Skin of body (tissue), 2 donors: ENCODE data around the gene NUAK1. TPM values are rescaled to one million over a fixed set of nuclear protein-coding genes. Genes with fewer than 3 reads are reported as not detected.

Experiments
- DNase-seq: peaks from one replicate; lab custom pipeline; 2025; lab: John Stamatoyannopoulos, UW
- total RNA-seq: library from RNA; depleted of rRNA; stranded (reverse); fragments of >200 nt; gene quantifications from one replicate; pipeline ENCODE4 v1.2.3, GENCODE V29; 2014

Gene NUAK1
- total RNA-seq, 1 donor from 2014 or later: 24.5 TPM

DNA sequence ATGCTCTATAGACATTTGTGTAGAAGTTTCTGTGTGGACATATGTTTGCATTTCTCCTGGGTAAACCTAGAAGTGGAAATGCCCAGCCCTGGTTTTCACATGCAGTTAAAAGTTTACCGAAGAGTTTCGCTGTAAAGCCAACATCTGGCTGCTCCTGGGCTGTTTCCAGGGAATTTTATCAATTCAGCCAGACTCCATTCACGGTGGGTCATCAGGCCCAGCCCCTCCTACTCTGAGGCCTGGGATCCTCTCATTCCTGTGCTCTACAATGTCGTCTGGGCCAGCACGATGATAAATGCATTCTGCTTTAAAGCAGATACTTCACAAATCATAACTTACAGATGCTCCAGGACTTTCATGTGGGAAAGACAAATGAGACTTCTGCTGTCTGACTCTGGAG lies 7.1 kb downstream of the NUAK1 start:
- DNase-seq: peak; percentile 87

DNA sequence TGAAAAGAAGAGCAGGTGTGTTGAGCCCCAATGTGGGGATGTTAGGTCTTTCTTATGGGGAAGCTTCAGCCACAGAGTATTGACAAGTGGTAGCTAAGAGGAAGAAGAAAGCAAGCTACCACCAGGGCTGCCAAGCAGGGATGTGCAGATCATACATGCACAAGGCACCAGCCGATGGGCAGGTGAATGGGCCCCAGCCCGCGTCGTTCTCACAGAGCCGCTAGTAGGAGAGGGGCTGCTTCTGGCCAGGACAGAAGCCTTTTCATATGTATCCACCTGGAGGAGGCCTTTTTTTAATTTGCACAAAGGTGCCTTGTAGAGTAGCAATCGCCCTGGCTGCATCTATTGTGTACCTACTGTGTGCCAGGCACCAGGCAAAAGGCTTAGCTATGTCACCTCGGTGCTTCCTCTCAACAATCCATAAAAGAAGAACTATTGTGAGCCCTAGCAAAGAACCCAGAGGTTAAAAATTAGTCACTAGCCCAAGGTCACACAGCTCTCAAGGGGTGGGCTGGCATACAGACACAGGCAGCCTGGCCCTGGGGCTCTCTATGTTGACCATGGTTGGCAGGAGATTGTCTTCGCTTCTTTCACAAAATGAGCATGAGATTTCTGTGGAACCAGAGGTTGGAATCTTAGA lies 8.2 kb downstream of the NUAK1 start:
- DNase-seq: no peak

DNA sequence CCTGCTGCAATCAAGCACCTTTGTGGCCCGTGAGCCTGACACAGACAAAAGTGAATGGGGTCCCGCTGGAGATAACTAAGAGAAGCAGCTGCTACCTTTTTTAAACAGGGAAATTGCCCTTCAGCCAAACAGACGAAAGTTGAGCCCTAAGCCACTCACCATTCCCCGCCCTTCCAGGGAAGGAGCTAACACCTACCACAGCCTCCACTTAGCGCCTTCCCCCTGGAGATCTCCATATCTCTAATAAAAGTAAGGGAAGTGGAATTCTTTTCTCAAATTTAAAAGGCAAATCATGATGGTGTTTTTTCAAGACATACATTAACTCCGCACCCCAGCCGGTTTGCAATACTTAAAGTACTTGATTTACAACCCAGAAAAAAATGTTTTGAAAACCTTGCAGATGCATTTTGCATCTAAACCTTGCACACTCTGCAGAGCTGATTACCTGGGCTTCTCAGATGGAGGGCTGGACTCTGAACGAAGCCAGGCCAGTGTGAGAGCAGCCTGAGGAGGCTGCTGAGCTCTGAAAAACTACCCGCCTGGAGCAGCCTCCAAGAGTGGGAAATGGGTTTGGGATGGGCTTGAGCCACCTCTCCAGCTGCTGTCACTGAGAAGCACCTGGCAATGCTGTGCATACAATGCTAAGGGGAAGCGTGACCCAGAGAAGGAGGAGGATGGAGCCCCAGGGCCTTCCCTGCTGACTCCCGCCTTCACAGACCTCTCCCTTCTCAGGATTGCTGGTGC lies 10.0 kb downstream of the NUAK1 start:
- DNase-seq: no peak

DNA sequence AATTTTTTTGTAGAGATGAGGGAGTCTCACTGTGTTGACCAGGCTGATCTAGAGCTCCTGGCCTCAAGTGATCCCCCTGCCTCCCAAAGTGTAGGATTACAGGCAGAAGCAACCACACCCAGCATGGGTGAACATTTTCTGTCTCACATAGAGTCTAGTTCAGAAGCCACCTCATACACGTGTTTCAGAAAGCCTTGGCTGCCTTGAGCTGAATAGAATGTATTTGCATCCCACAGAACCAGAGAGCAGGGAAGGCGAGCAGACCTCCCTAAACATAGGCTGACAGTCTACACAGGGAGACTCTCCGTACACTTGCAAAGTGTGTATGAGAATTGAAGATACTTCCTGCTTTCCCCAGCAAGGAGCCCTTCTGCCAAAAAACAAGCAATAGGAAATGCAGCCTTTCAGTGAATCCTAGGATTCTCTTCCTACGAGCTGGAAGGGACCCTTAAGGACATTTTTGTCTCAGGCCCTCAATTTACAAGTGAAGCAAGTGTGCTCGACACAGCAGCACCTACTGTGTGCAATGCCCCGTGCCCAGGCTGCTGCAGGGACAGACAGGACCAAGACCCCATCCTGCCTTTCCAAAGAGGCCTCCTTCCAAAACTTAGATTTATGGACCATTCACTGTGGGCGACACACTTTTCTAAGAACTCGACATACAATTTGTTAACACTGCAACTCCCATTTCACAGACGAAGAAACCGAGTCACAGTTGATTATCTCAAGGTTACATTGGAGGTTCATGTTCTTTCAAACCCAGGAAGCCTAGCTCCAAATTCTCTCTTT lies 11.2 kb downstream of the NUAK1 start:
- DNase-seq: no peak

DNA sequence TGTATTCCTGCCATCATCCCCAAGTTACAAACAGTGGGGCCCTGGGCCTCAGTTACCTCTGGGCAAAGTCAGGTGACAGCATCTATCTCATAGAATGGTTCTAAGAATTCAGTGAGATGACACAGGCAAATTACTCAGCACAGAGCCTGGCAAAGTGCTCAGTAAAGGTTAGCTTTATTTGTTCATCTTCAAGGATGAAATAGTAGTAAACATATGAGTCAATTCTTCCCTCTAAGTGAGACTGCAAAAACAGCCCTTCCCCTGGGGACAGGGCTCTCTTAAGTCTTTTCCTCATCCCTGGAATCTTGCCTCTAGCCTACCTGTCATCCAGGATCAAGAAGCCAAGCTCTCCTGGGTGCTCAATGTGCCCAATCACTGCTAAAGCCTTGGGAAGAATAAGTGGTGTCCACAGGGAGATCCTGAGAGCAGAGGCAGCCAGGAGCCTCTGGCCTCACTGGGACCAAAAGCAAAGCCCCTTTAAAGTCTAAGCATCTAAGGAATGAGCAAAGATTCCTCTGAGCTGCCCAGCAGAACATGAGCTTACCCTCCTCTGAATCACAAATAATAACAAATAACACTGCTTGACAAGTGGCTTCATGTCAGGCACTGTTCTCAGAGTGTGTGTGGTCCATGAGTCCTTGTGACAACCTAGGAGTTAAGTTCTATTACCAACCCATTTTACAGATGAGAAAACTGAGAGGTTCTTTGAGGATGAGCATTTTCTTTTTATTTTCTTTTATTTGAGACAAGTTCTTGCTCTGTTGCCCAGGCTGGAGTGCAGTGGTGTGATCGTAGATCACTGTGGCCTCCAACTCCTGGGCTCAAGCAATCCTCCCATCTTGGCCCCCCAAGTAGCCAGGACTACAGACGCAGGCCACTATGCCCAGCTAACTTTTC lies 12.1 kb downstream of the NUAK1 start:
- DNase-seq: no peak

DNA sequence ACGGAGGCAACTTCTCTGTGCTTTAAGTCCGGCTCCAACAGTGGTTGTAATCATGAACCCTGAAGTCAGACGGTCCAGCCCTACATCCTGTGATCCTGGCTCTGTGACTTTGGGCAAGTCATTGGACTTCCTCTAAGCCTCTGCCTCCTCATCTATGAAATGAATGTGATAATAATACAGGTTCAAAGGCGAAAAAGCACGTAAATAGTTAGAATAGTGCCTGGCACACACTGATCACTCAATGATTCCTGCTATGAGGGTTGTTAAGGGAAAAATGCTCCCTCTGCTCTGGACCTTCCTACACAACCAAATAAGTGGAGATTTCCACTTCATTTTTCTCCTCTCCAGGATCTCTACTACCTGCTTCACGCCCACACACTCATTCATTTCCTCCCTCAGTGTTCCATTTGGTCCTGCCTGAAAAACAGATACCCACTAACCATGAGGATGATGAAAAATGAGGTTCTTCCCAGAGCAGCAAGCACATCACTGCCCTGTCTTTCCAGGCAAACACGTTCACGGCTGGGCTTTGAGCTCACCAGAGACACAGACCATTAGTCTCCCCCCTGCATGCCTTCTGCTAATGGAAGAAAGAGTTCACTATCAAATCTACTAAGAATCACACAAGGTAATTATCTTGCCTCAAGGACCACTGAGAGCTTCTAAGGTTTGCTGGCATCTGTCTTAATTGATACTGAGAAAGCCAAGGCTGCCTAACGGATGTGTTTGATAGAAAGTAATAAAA lies 13.2 kb downstream of the NUAK1 start:
- no peak for DNase-seq

DNA sequence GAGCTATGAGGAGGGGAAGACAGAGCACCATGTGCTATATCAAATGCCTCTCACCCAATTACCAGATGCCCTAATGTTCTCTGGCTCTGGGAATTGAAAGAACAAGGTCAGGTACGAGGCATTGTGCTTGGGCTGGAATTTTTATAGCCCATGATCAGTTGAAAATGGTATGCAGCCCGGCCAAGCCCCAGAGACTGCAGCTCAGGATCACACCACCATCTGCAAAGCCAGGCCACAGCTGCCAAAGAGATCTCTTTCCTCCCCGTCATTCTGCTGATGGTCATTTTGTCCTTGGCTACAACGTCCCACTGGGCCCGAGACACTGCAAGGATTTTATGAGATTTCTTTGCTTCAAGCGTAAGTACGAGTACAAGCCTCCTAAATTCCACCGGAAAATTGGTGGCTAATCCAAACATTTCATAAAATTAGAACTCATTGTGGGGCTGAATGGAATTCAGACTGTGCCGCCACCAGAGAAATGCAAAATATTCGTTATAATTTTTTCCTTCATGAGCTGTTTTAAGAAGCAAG lies 15.1 kb downstream of the NUAK1 start:
- peak; percentile 56 for DNase-seq

DNA sequence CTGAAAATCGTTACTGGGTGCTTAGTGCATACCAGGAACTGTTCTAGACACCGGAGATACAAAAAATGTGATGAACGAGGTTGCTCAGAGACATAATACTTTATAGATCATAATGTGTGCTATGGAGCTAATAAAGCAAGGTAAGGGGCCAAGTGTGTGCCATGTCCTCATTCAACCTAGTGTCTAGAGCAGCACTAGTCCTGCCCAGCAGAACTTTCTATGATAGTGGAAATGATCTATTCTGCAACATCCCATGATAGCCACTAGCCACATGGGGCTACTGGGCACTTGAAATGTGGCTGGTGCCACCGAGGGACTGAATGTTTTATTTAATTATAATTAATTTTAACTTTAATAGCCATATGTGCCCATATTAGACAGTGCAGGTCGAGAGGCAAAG lies 15.6 kb downstream of the NUAK1 start:
- no peak for DNase-seq

DNA sequence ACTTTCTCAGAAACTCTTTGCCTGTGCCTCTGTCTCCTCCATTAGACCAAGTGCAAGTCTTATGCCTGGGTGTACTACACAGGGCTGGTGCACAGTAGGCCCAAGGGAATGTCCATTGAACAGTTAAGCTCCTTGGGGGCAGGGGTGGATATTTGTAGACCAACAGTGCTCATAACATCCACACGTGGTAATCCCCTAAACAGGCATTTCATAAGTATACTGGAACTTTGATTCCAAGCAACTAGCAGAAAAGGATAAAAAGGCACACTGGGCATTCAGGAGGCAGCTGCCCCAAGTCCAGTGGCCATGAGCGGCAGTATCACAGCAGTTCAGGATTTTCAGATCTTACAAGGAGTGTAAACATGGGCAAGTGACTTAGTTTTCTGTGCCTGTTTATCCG lies 16.8 kb downstream of the NUAK1 start:
- no peak for DNase-seq

DNA sequence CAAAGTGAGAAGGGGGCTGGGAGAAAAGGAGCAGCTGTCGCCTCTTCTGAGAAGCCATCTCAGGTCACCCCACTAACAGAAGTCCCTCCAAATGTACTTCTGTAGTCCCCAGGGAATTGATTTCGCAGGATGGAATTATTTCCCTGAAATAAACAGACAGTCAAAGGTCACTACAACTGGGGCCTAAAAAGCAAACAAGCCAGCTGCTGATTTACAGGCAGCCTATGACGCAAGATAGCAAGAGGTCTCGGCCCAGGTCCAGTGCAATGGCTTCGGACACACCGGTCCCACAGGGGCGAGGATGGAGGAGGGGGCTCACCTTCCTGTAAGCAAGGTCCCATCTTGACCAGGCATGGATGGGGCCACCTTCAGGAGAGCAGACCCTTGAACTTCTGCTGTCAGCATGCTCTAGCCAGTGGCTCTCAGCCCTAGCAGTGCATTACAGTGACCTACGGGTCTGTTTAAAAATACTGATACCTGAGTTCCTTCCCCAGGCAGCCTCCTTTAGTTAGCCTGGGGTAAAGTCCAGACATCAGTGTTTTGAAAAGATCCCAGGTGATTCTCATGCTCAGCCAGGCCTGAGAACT lies 18.1 kb downstream of the NUAK1 start:
- no peak for DNase-seq

DNA sequence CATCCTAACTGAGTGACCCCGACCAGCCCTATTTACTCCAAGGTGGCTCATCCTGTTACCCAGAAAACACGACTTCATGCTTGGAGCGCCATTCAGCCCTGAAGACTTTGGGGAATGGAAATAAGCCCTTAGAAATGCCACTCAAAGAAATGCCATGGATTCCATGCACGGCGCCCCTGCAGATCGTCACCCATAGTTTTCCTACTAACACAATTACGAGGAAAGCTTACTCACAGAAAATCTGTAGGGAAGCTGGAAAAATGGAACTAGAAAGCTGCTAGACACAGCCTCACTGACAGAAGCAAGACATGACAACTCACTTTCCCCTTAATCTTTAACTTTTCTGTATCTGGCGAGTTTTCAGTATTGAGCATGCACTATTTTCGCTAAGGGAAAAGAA lies 19.5 kb downstream of the NUAK1 start:
- peak; percentile 36 for DNase-seq

DNA sequence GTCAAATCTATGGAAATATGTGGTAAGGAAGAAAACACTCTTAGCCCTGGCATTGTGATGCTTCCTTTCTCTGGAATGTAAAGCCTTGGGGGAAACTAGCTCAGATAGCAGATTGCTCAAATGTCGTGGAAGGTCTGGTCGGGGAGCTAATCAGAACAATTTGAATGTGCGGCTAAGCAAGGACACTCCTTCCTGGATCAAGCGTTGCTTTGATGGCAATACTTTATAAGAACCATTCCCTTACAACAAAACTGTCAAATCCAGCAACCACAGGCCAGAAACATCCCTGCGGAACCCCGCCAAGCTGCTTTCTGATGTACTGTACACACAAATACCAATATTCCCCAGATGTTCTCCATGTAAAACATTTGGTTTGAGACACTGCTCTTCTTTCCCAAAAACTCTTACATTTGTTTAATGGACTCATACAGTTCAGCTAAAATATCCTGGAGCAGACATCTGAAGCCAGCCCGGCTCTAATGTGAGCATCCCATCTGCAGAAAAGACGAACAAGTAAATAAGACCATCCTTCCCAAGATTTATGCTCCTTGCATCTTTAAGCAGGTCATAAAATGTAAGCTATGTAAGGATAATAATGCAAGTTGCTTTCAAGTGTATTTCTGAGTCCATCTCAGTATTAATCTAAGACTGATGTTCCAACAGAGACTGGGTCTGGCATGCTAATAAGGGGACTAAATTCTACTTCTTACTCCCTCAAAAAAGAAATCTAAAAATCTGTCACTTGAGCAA lies 20.2 kb downstream of the NUAK1 start:
- DNase-seq: peak; percentile 96

DNA sequence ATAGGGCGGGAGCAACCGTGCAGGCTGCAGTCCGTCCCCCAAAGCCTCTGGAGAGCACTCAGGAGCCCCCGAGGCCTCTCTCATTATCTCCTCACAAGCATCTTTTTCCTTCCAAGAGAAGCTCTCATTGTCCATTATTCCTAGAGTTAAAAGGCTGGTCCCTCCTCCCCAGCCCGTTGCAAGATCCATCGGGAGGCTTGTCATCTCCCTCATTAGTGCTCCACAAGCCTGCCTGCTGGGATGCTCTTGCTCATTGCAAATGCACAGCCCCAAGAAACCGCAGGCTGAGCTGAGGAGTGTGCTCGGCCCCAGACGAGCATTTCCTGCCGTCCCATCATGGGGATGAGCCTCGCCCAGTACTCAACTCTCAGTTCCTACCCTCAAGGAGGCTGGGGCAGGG lies 23.3 kb downstream of the NUAK1 start:
- DNase-seq: no peak

DNA sequence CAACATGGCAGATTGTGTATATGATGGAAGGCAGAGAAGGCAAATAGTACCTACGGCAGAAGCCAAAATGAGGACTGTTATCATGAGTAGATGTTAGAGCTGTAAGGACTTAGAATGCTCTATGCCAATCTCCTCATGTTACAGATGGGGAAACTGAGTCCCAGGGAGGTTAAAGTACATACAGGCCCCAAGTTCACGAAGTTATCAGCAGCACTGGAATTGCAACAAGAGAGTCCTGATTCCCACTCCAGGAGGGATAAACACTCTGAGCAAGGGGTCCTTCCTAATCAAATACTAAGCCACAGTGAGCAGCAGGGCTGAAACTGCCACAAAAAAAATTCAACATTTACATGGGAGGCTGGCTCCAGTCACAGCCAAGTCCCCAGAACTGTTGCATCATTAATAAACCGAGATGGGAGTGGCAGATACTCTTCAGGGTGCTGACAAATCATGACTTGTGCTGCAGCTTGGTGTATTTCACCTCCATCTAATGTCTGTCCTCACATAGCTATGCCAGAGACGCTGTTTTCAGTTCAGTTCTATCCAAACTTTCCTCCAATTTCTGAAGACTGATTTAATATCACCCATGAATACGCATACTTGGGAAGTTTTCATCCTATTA lies 24.2 kb downstream of the NUAK1 start:
- DNase-seq: no peak

DNA sequence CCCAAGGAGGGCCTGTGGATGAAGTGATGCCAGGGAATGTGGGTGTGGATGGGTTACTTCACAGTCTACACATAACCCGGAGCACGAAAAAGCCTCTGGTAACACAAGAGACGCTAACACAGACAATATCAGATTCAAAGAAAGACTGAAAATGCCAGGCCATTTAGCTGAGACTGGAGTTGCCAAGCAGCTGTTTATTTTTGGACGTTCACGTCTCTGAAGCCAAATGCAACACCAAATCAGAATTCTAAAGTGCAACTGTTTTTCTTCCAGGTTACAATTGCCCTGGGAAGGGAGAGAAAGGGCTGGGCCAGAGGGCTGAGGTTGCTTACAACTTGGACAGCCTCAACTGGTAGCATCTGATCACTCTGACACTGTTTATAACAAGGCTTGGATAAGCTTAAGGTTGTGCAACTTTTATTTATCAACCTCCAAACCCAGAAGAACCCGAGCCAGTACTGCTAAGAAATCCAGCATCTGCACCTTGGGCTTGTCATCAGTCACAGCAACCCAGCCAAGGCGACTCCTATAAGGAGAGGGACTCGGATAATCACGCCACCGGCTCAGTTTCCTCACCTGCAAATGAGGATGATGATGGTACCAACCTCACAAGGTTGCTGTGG lies 24.8 kb downstream of the NUAK1 start:
- DNase-seq: peak; percentile 26

DNA sequence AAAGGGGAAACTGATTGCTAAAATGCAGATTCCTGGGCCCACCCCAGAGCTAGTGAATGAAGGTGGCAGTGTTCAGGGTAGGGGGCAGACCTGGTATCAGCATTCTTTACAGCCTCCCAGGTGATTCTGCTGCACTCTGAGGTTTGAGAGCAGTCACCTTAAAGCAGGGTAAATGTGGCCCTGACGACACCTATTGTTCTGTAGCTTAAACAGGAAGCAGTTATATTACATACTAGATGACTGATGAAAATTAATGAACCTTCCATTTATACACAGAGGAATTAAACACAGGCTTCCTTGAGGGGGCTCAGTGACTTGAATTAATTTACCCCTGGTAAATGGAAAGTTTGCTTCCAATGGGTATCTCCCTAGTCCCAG lies 25.3 kb downstream of the NUAK1 start:
- no peak for DNase-seq

DNA sequence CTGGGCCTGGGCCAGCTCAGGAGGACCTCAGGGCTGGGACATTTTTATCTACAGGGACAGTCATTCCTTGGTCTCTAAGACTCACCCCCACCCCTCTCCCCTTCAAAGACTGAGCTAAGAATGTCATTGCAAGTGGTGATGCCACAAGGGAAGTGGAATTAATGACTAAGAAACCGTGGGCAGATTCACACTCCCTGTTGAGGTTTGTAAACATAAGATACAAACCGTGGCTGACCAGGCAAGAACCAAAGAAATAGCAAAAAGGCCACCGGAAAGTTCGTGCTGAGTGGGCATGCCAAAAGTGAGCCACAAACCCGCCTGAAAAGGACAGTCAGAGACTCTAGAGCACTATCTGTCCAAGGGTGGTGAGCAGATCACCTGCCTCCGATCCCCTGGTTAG lies 25.7 kb downstream of the NUAK1 start:
- DNase-seq: no peak

DNA sequence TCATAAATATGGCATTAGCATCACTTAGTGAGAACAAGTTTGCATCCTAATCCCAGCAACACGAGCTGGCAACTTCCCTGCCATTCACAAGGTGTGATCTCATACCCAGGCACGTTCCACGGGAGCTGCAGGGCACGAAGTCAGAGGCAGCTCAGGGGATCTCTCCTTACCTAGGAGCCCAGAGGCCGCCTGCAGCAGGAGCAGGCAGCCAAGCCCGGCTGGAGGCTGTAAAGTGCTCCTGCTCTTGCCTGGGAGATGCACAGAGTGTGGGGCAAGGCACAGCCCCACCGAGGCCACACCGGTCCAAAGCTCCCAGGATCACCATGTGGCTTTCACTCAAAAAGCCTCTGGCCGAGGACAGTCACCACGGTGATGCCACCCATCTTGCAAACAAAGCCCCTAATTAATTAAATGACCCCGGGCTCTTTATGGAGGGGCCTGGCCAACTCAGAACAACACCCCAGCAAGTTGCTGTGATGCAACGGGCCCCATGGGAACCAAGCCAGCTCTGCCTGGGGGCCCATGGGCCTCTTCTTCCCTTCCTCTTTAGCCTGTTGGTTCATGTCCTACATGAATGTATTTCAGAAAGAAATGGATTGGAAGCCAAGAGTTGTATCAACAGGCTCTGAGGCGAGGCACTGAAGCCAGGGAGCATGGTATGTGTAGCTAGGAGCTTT lies 26.5 kb downstream of the NUAK1 start:
- DNase-seq: no peak
